Islet of Langerhans (tissue), 1 donor: Measurements from ENCODE around the gene NCK1.
"Not testable (repeated sequence)": the region's sequence is repeated elsewhere in the genome, so short reads cannot be mapped to it uniquely, and the experiment has no call there.

ENCODE experiments used
- FAIRE-seq: peaks from one replicate; lab custom pipeline; 2011; peaks lifted over from hg19 to GRCh38; lab: Jason Lieb, UNC

Gene NCK1

GRCh38 chr3:136862617-136863322, 762 bp downstream of the NCK1 start:
- no peak for FAIRE-seq

- FAIRE-seq, result no peak
Observed at GRCh38 chr3:136869282-136869681, 7.3 kb downstream of the NCK1 start.

GRCh38 chr3:136872258-136872657, 10.2 kb downstream of the NCK1 start:
- FAIRE-seq, result not testable (repeated sequence)

DNA sequence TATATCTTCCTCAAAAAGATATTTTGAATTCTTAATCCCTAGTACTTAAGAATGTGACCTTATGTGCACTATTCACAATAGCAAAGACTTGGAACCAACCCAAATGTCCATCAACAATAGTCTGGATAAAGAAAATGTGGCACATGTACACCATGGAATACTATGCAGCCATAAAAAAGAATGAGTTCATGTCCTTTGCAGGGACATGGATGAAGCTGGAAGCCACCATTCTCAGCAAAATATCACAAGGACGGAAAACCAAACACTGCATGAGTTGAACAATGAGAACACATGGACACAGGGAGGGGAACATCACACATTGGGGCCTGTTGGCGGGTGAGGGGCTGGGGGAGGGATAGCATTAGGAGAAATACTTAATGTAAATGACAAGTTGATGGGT, 17.5 kb downstream of the NCK1 start:
- FAIRE-seq, result not testable (repeated sequence)

- FAIRE-seq, result no peak
Observed at GRCh38 chr3:136882571-136882970, 20.6 kb downstream of the NCK1 start.

DNA sequence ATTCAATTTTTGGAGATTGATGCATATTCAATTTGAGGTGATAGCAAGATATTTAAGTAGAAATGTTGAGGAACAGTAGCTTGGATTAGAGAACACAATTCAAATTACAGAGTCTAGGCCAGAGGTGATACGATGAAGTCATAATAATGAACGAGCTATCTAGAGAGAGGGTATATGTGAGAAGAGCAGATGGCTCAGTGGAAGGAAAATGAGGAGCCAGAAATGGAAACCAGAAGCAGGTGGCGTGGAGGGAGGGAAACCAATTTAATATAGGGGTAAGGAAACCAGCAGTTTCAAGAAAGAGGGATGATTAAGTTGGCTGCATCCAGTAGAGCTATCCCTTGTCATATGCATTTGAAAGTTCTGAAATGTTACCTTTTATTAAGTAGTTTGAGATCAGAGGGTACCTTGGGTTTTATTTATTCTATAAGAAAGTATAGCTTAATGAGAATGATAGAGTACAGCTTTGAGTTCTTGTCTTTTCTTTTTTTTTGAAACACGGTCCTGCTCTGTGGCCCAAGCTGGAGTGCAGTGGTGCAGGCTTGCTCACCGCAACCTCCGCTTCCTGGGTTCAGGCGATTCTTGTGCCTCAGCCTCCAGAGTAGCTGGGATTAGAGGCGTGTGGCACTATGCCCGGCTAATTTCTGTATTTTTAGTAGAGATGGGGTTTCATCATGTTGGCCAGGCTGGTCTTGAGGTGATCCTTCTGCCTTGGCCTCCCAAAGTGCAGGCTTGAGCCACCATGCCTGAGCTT, 22.1 kb downstream of the NCK1 start:
- FAIRE-seq, result no peak

- FAIRE-seq, result no peak
Observed at GRCh38 chr3:136885357-136886213, 23.6 kb downstream of the NCK1 start.

- no peak for FAIRE-seq
Observed at GRCh38 chr3:136889947-136890346, 27.9 kb downstream of the NCK1 start.

- FAIRE-seq, result no peak
Observed at GRCh38 chr3:136891934-136892855, 30.2 kb downstream of the NCK1 start.

- FAIRE-seq, result no peak
Observed at GRCh38 chr3:136893848-136894443, 31.9 kb downstream of the NCK1 start.

- FAIRE-seq, result not testable (repeated sequence)
Observed at GRCh38 chr3:136897171-136897570, 35.2 kb downstream of the NCK1 start.

- FAIRE-seq, result no peak
Observed at GRCh38 chr3:136898549-136898948, 36.5 kb downstream of the NCK1 start.

GRCh38 chr3:136898954-136899353, 36.9 kb downstream of the NCK1 start:
- no peak for FAIRE-seq

DNA sequence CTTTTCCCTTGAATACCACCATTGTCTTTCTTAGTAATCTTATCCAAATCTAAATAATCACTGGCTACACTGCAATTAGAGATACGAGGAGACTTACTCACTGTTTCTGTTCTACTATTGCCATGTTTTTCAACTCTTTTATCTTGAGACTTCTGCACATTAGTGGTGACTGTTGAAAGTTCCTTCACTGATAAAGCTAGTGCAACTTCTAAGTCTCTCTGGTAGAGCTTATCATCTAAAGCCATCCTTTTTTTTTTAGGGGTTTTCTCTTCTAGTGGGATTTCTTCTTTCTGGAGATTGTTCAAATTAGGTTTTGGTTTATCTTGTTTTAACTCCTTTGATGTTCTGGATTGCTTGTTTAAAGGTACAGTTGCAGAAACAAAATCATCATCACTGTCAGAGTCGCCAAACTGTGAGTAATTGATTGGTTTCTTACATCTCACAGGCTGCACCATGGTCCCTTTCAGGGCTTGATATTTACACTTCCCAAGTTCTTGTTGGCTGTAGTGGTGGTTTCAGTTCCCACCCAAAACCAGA, 37.7 kb downstream of the NCK1 start:
- no peak for FAIRE-seq

- not testable (repeated sequence) for FAIRE-seq
Observed at GRCh38 chr3:136900694-136901093, 38.7 kb downstream of the NCK1 start.

DNA sequence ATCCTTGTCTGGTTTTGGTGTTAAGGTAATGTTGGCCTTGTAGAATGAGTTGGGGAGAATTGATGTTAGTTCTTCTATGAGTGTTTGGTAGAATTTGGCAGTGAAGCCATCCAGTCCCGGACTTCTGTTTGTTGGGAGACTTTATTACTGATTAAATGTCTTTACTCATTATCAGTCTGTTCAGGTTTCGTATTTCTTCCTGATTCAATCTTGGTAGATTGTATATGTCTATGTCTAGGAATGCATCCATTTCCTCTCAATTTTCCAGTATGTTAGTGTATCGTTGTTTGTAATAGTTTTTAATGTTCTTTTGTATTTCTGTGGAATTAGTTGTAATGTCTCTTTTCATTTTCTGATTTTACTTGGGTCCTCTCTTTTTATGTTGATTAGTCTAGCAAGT, 39.4 kb downstream of the NCK1 start:
- no peak for FAIRE-seq

GRCh38 chr3:136902530-136902929, 40.5 kb downstream of the NCK1 start:
- not testable (repeated sequence) for FAIRE-seq

DNA sequence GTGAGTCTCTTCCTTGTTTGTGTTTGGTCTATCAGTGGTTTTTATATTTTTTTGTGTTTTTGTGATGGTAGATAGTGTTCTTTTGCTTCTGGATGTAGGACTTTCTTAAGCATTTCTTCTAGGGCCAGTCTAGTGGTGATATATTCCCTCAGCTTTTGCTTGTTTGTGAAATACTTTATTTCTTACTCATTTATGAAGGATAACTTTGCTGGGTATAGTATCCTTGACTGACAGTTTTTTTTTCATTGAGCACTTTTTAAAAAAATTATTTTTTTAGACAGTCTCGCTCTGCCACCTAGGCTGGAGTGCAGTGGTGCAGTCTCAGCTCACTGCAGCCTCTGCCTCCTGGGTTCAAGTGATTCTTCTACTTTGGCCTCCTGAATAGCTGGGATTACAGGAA, 41.9 kb downstream of the NCK1 start:
- FAIRE-seq, result no peak

DNA sequence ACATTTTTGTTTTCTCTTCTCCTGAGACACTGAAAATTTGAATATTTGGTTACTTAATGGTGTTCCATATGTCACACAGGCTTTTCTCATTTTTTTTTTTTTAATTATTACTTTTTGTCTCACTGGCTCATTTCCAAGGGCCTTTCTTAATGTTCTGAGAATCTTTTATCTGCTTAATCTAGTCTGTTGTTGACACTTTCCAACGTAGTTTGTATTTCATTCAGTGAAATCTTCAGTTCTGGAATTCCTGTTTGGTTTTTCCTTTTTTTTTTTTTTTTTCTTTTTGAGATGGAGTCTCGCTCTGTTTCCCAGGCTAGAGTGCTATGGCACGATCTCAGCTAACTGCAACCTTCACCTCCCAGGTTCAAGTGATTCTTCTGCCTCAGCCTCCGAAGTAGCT, 42.7 kb downstream of the NCK1 start:
- FAIRE-seq, result no peak

GRCh38 chr3:136905549-136905948, 43.5 kb downstream of the NCK1 start:
- no peak for FAIRE-seq

- FAIRE-seq, result no peak
Observed at GRCh38 chr3:136906725-136907124, 44.7 kb downstream of the NCK1 start.
